Upper lobe of left lung (tissue), 6 donors: ENCODE measurements around the gene ARID4A. TPM values are rescaled to one million over a fixed set of nuclear protein-coding genes. Genes with fewer than 3 reads are reported as not detected.
"Not testable (repeated sequence)": the region's sequence is repeated elsewhere in the genome, so short reads cannot be mapped to it uniquely, and the experiment has no call there.

ENCODE experiments used
- ATAC-seq, 2 donors: fragments of 200-7000 bp; cut with Tn5 transposase; one replicate each; pipeline ENCODE4 v1.9.1; 2022; ENCODE audit warnings: mild to moderate bottlenecking in 2 of 2, moderate library complexity in 2 of 2; ENCODE audit not compliant: low FRiP score in 2 of 2
- DNase-seq, 2 donors: peaks; one replicate each; pipeline ENCODE4 v3.0.0-alpha.2; 2019 to 2020
- H3K27ac ChIP-seq, 4 donors: fragments of 200-600 bp; sonication (generic); one replicate each; pipeline ENCODE4 v1.5.1; 2016 to 2019
- H3K27me3 ChIP-seq, 4 donors: fragments of 200-600 bp; sonication (generic); one replicate each; pipeline ENCODE4 v1.5.1; 2017 to 2019
- H3K36me3 ChIP-seq, 4 donors: fragments of 200-600 bp; sonication (generic); one replicate each; pipeline ENCODE4 v1.5.1; 2016 to 2019
- H3K4me1 ChIP-seq, 4 donors: fragments of 200-600 bp; sonication (generic); one replicate each; pipeline ENCODE4 v1.5.1; 2018 to 2019
- H3K4me3 ChIP-seq, 4 donors: fragments of 200-600 bp; sonication (generic); one replicate each; pipeline ENCODE4 v1.5.1; 2017 to 2019; ENCODE audit warnings: mild to moderate bottlenecking in 2 of 4, moderate library complexity in 1 of 4
- H3K9me3 ChIP-seq, 4 donors: fragments of 200-600 bp; sonication (generic); one replicate each; pipeline ENCODE4 v1.5.1; 2018 to 2019
- EP300 ChIP-seq, 4 donors: sonication (generic); formaldehyde crosslinking; IDR thresholded peaks; one replicate each; pipeline ENCODE4 v1.5.1; 2017; ENCODE audit warnings: antibody characterized with exemption in 4 of 4, control low read depth in 2 of 4
- POLR2A ChIP-seq, 4 donors: fragments of 450-650 bp; IDR thresholded peaks; one replicate each; pipeline ENCODE4 v1.5.1; 2016 to 2017; ENCODE audit warnings: antibody characterized with exemption in 4 of 4, mild to moderate bottlenecking in 2 of 4
- POLR2AphosphoS5 ChIP-seq, 2 donors: sonication (generic); formaldehyde crosslinking; IDR thresholded peaks; one replicate each; pipeline ENCODE4 v1.5.1; 2017; ENCODE audit warnings: antibody characterized with exemption in 2 of 2
- WGBS, 2 donors: methylation state at CpG; one replicate each; pipeline ENCODE4 v1.1.5; 2017 to 2018; 5-methylcytosine and 5-hydroxymethylcytosine counted together
- small RNA-seq, 4 donors: library from RNA; depleted of rRNA; stranded (forward); fragments of <200 nt; gene quantifications; one replicate each; pipeline ENCODE3, GENCODE V24; 2016
- total RNA-seq, 6 donors: library from RNA; depleted of rRNA in 4 of 6; stranded (reverse); fragments of >200 nt in 4 of 6; gene quantifications; one replicate each; pipeline versions ENCODE4 v1.1.0 to v1.2.1, GENCODE V29; 2016 to 2021
- TF ChIP-seq, protein P1 (sequence below), 6 experiments: fragments of 450-650 bp in 4 of 6; fragments of 200-600 bp in 2 of 6; sonication (generic) in 2 of 6; IDR thresholded peaks; one replicate each; pipeline ENCODE4 v1.5.1; 2016 to 2019; ENCODE audit warnings: antibody characterized with exemption in 6 of 6
- donor health status: DM: no; HTN: no; CAD: no; lungs with moderate emphysema.
- donor health status: DM: no; HTN: yes; CAD: no; lungs with severe emphysema.

ARID4A gene
- total RNA-seq, 6 donors from 2014 or later: 18.4 to 96.4 (median 38.7) TPM

DNA sequence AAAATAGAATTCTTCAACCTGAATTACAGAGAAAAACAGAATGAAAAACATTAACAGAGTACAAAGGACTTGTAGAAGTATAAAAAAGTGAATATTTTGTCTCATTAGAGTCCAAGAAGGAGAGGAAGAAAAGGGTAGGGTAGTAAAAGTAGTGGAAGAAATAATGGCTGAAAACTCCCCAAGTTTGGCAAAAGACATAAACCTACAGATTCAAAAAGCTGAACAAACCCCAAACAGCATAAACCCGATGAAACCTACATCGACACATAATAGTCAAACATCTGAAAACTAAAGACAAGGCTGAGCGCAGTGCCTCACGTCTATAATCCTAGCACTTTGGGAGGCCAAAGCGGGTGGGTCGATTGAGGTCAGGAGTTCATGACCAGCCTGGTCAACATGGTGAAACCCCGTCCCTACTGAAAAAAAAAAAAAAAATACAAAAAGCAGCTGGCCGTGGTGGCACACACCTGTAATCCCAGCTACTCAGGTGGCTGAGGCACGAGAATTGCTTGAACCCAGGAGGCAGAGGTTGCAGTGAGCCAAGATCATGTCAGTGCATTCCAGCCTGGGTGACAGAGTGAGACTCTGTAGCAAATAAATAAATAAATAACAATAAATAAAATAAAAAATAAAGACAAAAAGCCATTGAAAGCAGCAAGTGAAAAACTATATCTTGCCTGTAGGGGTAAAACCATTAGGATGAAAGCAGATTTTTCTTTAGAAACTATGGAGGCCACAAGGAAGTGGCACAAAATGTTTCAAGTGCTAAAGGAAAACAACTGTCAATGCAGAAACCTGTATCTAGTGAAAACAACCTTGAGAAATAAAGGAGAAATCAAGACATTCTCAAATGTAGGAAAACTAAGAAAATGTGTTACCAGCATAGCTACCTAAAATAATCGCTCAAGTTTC, 117.5 kb downstream of the ARID4A start:
- ATAC-seq (no peak), DNase-seq (no peak)
- no peaks in the 10 kb centered on the region for H3K9me3 ChIP-seq
- H3K27ac ChIP-seq: no peak overlapping the region
- WGBS, 2 donors: 92 to 97% methylated on average over 10 of the region's 10 CpGs
- H3K4me1 ChIP-seq: no peaks in the 10 kb centered on the region
- no peaks in the 10 kb centered on the region for H3K27me3 ChIP-seq
- peaks cover 0 to 56% (median 13%) of the 10 kb centered on the region in 4 donors for H3K36me3 ChIP-seq
- H3K4me3 ChIP-seq: no peak overlapping the region
- TF ChIP-seq, protein P1, sequence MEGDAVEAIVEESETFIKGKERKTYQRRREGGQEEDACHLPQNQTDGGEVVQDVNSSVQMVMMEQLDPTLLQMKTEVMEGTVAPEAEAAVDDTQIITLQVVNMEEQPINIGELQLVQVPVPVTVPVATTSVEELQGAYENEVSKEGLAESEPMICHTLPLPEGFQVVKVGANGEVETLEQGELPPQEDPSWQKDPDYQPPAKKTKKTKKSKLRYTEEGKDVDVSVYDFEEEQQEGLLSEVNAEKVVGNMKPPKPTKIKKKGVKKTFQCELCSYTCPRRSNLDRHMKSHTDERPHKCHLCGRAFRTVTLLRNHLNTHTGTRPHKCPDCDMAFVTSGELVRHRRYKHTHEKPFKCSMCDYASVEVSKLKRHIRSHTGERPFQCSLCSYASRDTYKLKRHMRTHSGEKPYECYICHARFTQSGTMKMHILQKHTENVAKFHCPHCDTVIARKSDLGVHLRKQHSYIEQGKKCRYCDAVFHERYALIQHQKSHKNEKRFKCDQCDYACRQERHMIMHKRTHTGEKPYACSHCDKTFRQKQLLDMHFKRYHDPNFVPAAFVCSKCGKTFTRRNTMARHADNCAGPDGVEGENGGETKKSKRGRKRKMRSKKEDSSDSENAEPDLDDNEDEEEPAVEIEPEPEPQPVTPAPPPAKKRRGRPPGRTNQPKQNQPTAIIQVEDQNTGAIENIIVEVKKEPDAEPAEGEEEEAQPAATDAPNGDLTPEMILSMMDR (IDR thresholded peaks at IDR 0.05): no peak
- TF ChIP-seq POLR2A (IDR thresholded peaks at IDR 0.05) (no peak), POLR2AphosphoS5 (IDR thresholded peaks at IDR 0.05) (no peak), EP300 (IDR thresholded peaks at IDR 0.05) (no peak)

DNA sequence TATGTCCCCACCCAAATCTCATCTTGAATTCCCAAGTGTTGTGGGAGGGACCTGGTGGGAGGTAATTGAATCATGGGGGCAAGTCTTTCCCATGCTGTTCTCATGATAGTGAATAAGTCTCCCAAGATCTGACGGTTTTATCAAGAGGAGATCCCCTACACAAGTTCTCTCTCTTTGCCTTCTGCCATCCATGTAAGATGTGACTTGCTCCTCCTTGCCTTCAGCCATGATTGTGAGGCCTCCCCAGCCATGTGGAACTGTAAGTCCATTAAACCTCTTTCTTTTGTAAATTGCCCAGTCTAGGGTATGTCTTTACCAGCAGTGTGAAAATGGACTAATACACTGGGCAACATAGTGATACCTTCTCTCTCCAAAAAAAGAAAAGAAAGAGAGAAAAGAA, 118.6 kb downstream of the ARID4A start:
- H3K9me3 ChIP-seq, H3K27ac ChIP-seq, ATAC-seq, H3K27me3 ChIP-seq, H3K4me1 ChIP-seq, DNase-seq, H3K4me3 ChIP-seq: not testable (repeated sequence)
- peaks cover 0 to 56% (median 7%) of the 10 kb centered on the region in 4 donors for H3K36me3 ChIP-seq
- WGBS, 2 donors: 83 to 94% methylated on average over 1 of the region's 1 CpG

Small RNAs within 50 kb of the gene (small RNA-seq; reads per million reads assigned to genes)
- 0 reads per million in 4 donors for gene RNU6-341P

Other genes with a start within 250 kb of the ARID4A start
- gene ARMH4, start 146.3 kb upstream of the ARID4A start, total RNA-seq: 1 to 10 TPM; 1.0 to 6.2 (median 2.3) TPM
- gene ACTR10, start 98.4 kb upstream of the ARID4A start, total RNA-seq: 100 to 1,000 TPM in 1 of 6 donors, 10 to 100 TPM in 5; 18.9 to 106 (median 51.7) TPM
- gene PSMA3, start 53.7 kb upstream of the ARID4A start, total RNA-seq: 100 to 1,000 TPM in 4 of 6 donors, 10 to 100 TPM in 2; 49.2 to 164 (median 153) TPM
- gene TOMM20L, start 97.4 kb downstream of the ARID4A start, total RNA-seq: 1 to 10 TPM in 1 of 6 donors, not detected in 5; 1.3 TPM
- 10 to 100 TPM in 5 of 6 donors, 1 to 10 TPM in 1; 8.7 to 24.3 (median 20.5) TPM for gene TIMM9, start 129.0 kb downstream of the ARID4A start, total RNA-seq
- 10 to 100 TPM in 5 of 6 donors, 1 to 10 TPM in 1; 9.2 to 29.3 (median 12.2) TPM for gene KIAA0586, start 129.2 kb downstream of the ARID4A start, total RNA-seq